HCT116 (cell line): ENCODE measurements around the gene NXN. TPM values are rescaled to one million over a fixed set of nuclear protein-coding genes. Genes with fewer than 3 reads are reported as not detected.

ENCODE experiments used
- ATAC-seq: fragments of 200-7000 bp; cut with Tn5 transposase; 2 replicates; pipeline ENCODE4 v1.9.1; 2020; ENCODE audit warnings: mild to moderate bottlenecking, moderate library complexity
- BruUV-seq: library from RNA; stranded (reverse); fragments of 400-500 nt; replicated peaks from 2 replicates; lab custom pipeline; 2021; lab: Mats Ljungman, UMichigan
- CTCF ChIA-PET: fragments of 300-600 bp; sonication (Branson Sonifier 250); formaldehyde crosslinking; loops from one replicate; lab custom pipeline; 2021; ENCODE audit warnings: antibody characterized with exemption; lab: Charles Lee
- POLR2A ChIA-PET: fragments of 300-600, 350-600 bp; sonication (Branson Sonifier 250); formaldehyde crosslinking; loops from one replicate; lab custom pipeline; 2021; ENCODE audit warnings: antibody characterized with exemption; lab: Charles Lee
- RAD21 ChIA-PET, 2 experiments: fragments of 300-600 bp; sonication (Branson Sonifier 250); formaldehyde crosslinking; loops; one replicate each; lab custom pipeline; 2023; ENCODE audit warnings: low total read pairs in 2 of 2; ENCODE audit not compliant: uncharacterized antibody in 2 of 2, unreplicated experiment in 2 of 2, low non-redundant PET in 1 of 2; lab: Charles Lee
- DNase-seq: peaks from one replicate; pipeline ENCODE4 v3.0.0-alpha.2; 2010; ENCODE audit warnings: low read depth, low spot score
- H2AFZ ChIP-seq: fragments of 200-600 bp; shearing (Covaris generic), sonication (generic); 2 replicates; pipeline ENCODE4 v1.6.1; 2017; ENCODE audit warnings: low read depth, mixed run types, mixed read lengths, antibody characterized with exemption, low read length; ENCODE audit not compliant: poor library complexity, severe bottlenecking
- H3K27ac ChIP-seq: 2 replicates; pipeline ENCODE4 v1.5.1; 2012; ENCODE audit warnings: low read depth, low read length
- H3K27me3 ChIP-seq: fragments of 200-600 bp; sonication (generic); 2 replicates; pipeline ENCODE4 v1.6.1; 2016; ENCODE audit warnings: mixed run types, low read length, mixed read lengths; ENCODE audit not compliant: insufficient read depth
- H3K36me3 ChIP-seq, 2 experiments: fragments of 200-500 bp in 1 of 2; fragments of 200-600 bp in 1 of 2; sonication (Bioruptor generic) in 1 of 2; sonication (generic) in 1 of 2; 2 replicates each; pipeline versions ENCODE4 v1.5.1 to v1.6.1; 2014 to 2016; ENCODE audit warnings: low read length in 2 of 2, inconsistent platforms in 1 of 2, mixed read lengths in 1 of 2, mixed run types in 1 of 2; ENCODE audit not compliant: insufficient read depth in 2 of 2, control insufficient read depth in 1 of 2
- H3K4me1 ChIP-seq, 2 experiments: fragments of 200-600 bp in 1 of 2; sonication (generic) in 1 of 2; 2 replicates each; pipeline versions ENCODE4 v1.5.1 to v1.6.1; 2012 to 2017; ENCODE audit warnings: low read length in 2 of 2, inconsistent platforms in 1 of 2, mild to moderate bottlenecking in 1 of 2, mixed read lengths in 1 of 2, mixed run types in 1 of 2, moderate library complexity in 1 of 2; ENCODE audit not compliant: insufficient read depth in 2 of 2, control insufficient read depth in 1 of 2
- H3K4me2 ChIP-seq: fragments of 200-600 bp; sonication (generic); 2 replicates; pipeline ENCODE4 v1.6.1; 2017; ENCODE audit warnings: mixed run types, low read length, mixed read lengths
- H3K4me3 ChIP-seq, 2 experiments: fragments of 200-600 bp in 1 of 2; sonication (generic) in 1 of 2; replicated peaks in 1 of 2; 2 replicates each; pipeline ENCODE4 v1.5.1; 2011 to 2016; ENCODE audit warnings: low read length in 2 of 2, control low read depth in 1 of 2, low read depth in 1 of 2, mild to moderate bottlenecking in 1 of 2, mixed read lengths in 1 of 2, mixed run types in 1 of 2
- H3K79me2 ChIP-seq: fragments of 200-600 bp; sonication (generic); 2 replicates; pipeline ENCODE4 v1.6.1; 2017; ENCODE audit warnings: mild to moderate bottlenecking, mixed run types, low read length, moderate library complexity, mixed read lengths; ENCODE audit not compliant: insufficient read depth
- H3K9ac ChIP-seq: fragments of 200-600 bp; sonication (generic); 2 replicates; pipeline ENCODE4 v1.6.1; 2016; ENCODE audit warnings: low read length, mixed read lengths
- H3K9me2 ChIP-seq: fragments of 200-600 bp; sonication (generic), shearing (Covaris generic); 2 replicates; pipeline ENCODE4 v1.6.1; 2017; ENCODE audit warnings: mixed run types, mild to moderate bottlenecking, moderate library complexity; ENCODE audit not compliant: insufficient read depth
- H3K9me3 ChIP-seq, 2 experiments: fragments of 200-500 bp in 1 of 2; fragments of 200-600 bp in 1 of 2; sonication (Bioruptor generic) in 1 of 2; sonication (generic) in 1 of 2; 2 replicates each; pipeline ENCODE4 v1.6.1; 2014 to 2017; ENCODE audit warnings: low read length in 2 of 2, mixed read lengths in 2 of 2, inconsistent platforms in 1 of 2, low read depth in 1 of 2, mild to moderate bottlenecking in 1 of 2, mixed run types in 1 of 2, moderate library complexity in 1 of 2; ENCODE audit not compliant: control insufficient read depth in 1 of 2, insufficient read depth in 1 of 2
- H4K20me1 ChIP-seq: fragments of 200-600 bp; sonication (generic), shearing (Covaris generic); 2 replicates; pipeline ENCODE4 v1.6.1; 2017; ENCODE audit warnings: mixed run types, mild to moderate bottlenecking, moderate library complexity; ENCODE audit not compliant: insufficient read depth
- ATF3 ChIP-seq: IDR thresholded peaks from 2 replicates; pipeline ENCODE4 v1.6.1; 2012
- CBX3 ChIP-seq: IDR thresholded peaks from 2 replicates; pipeline ENCODE4 v1.6.1; 2012; ENCODE audit warnings: low read depth
- CEBPB ChIP-seq: IDR thresholded peaks from 2 replicates; pipeline ENCODE4 v1.6.1; 2012; ENCODE audit warnings: low read depth
- CTCF ChIP-seq, 3 experiments: fragments of 200-600 bp in 1 of 3; sonication (generic) in 1 of 3; IDR thresholded peaks in 2 of 3; conservative IDR thresholded peaks in 1 of 3; 2 replicates each; pipeline ENCODE4 v1.5.1; 2012 to 2017; ENCODE audit warnings: low read depth in 2 of 3, low read length in 2 of 3, antibody characterized with exemption in 1 of 3, borderline replicate concordance in 1 of 3, control low read depth in 1 of 3, mild to moderate bottlenecking in 1 of 3, mixed read lengths in 1 of 3, mixed run types in 1 of 3, moderate library complexity in 1 of 3; ENCODE audit not compliant: insufficient read depth in 1 of 3
- EGR1 ChIP-seq: IDR thresholded peaks from 2 replicates; pipeline ENCODE4 v1.6.1; 2012; ENCODE audit warnings: low read depth
- ELF1 ChIP-seq: IDR thresholded peaks from 2 replicates; pipeline ENCODE4 v1.6.1; 2012; ENCODE audit warnings: low read depth, borderline replicate concordance
- EZH2 ChIP-seq: fragments of 200-600 bp; sonication (generic); IDR thresholded peaks from 2 replicates; pipeline ENCODE4 v1.6.1; 2017; ENCODE audit warnings: antibody characterized with exemption, mixed run types
- EZH2phosphoT487 ChIP-seq: fragments of 200-600 bp; IDR thresholded peaks from 2 replicates; pipeline ENCODE4 v1.6.1; 2018; ENCODE audit warnings: antibody characterized with exemption, borderline replicate concordance
- FOSL1 ChIP-seq: IDR thresholded peaks from 2 replicates; pipeline ENCODE4 v1.6.1; 2012; ENCODE audit warnings: low read depth
- JUND ChIP-seq: IDR thresholded peaks from 2 replicates; pipeline ENCODE4 v1.6.1; 2012
- MAX ChIP-seq: IDR thresholded peaks from 2 replicates; pipeline ENCODE4 v1.6.1; 2012
- POLR2A ChIP-seq: IDR thresholded peaks from 2 replicates; pipeline ENCODE4 v1.7.0; 2011; ENCODE audit warnings: borderline replicate concordance; ENCODE audit not compliant: insufficient read depth, insufficient read length; ENCODE audit errors: extremely low read depth
- RAD21 ChIP-seq: IDR thresholded peaks from 2 replicates; pipeline ENCODE4 v1.6.1; 2012; ENCODE audit warnings: low read depth, mild to moderate bottlenecking
- REST ChIP-seq: IDR thresholded peaks from 2 replicates; pipeline ENCODE4 v1.6.1; 2012; ENCODE audit warnings: low read depth
- SIN3A ChIP-seq: IDR thresholded peaks from 2 replicates; pipeline ENCODE4 v1.6.1; 2012; ENCODE audit warnings: low read depth
- SP1 ChIP-seq: IDR thresholded peaks from 2 replicates; pipeline ENCODE4 v1.6.1; 2012; ENCODE audit warnings: low read depth
- SRF ChIP-seq: IDR thresholded peaks from 2 replicates; pipeline ENCODE4 v1.6.1; 2012; ENCODE audit warnings: low read depth
- TCF7L2 ChIP-seq: IDR thresholded peaks from 2 replicates; pipeline ENCODE4 v1.7.0; 2011; ENCODE audit warnings: borderline replicate concordance, inconsistent platforms; ENCODE audit not compliant: insufficient read depth, insufficient read length; ENCODE audit errors: extremely low read depth
- YY1 ChIP-seq: IDR thresholded peaks from 2 replicates; pipeline ENCODE4 v1.6.1; 2011; ENCODE audit warnings: low read length, low read depth, moderate library complexity, mild to moderate bottlenecking; ENCODE audit not compliant: insufficient replicate concordance; ENCODE audit errors: extremely low read depth
- ZFX ChIP-seq: fragments of 450-650 bp; IDR thresholded peaks from 2 replicates; pipeline ENCODE4 v1.6.1; 2017
- ZNF274 ChIP-seq: fragments of 200-500 bp; sonication (Bioruptor generic); IDR thresholded peaks from 2 replicates; pipeline ENCODE4 v1.6.1; 2014; ENCODE audit warnings: mild to moderate bottlenecking, low read depth, low read length, inconsistent platforms
- intact Hi-C: fragments of 100-400 bp; cut with micrococcal nuclease; formaldehyde crosslinking; loops from 2 replicates; pipeline ENCODE4 v1.10.0; 2022
- total RNA-seq: library from RNA; stranded (reverse); gene quantifications from one replicate; pipeline ENCODE4 v1.2.1, GENCODE V29; 2021; ENCODE audit not compliant: unreplicated experiment

The NXN gene
- total RNA-seq, 1 experiment from 2014 or later = 83.7 TPM

- Histone ChIP-seq H3K9ac (peak overlapping the region; percentile 39), H3K27me3 (no peaks in the 10 kb centered on the region), H3K4me2 (peak overlapping the region; percentile 72), H4K20me1 (no peaks in the 10 kb centered on the region; the same call in 1 of the 2 replicates), H2AFZ (no peak overlapping the region), H3K9me3 (no peaks in the 10 kb centered on the region), H3K9me2 (no peaks in the 10 kb centered on the region), H3K4me3 (peak overlapping the region in 1 of 2 experiments; percentile 36; a peak in 2 of 4 replicates), H3K27ac (peak overlapping the region; percentile 5; the same call in 1 of the 2 replicates), H3K79me2 (peaks cover 70% of the 10 kb centered on the region), H3K4me1 (peaks cover 29 to 46% of the 10 kb centered on the region in 2 experiments), H3K36me3 (peaks cover 2 to 7% of the 10 kb centered on the region in 2 experiments; a peak in 2 of 4 replicates)
- ChIA-PET CTCF (no interaction called here), POLR2A (interaction anchor here (1.5 kb wide), 1 partner anchor 12 kb away, joined by 3 read pairs; no protein-coding TSS in a partner anchor), RAD21 (no interaction called here)
- ATAC-seq (peak; percentile 92), DNase-seq (no peak)
- no TSS peak for BruUV-seq
- intact Hi-C loops = no loop called here
- TF ChIP-seq ZFX = no peak
- TF ChIP-seq CBX3 = peak; percentile 60; the same call in 1 of the 2 replicates
- no peak for TF ChIP-seq EZH2
- peak; percentile 24; the same call in 1 of the 2 replicates for TF ChIP-seq FOSL1
- no peak for TF ChIP-seq EGR1
- no peak for TF ChIP-seq ATF3
- TF ChIP-seq RAD21 = no peak
- no peak for TF ChIP-seq CEBPB
- no peak for TF ChIP-seq POLR2A
- TF ChIP-seq CTCF (IDR thresholded peaks at IDR 0.05 in 2 of 3, conservative IDR thresholded peaks at IDR 0.05 in 1 of 3; ENCODE audit: borderline replicate concordance in 1 of 3, insufficient read depth in 1 of 3, low read depth in 2 of 3, low read length in 2 of 3) = no peak
- no peak for TF ChIP-seq ZNF274
- TF ChIP-seq MAX = no peak
- TF ChIP-seq TCF7L2 = no peak
- 0 out of 2 replicates have a peak, but pooled peaks have one; percentile 33 for TF ChIP-seq JUND
- TF ChIP-seq SRF = no peak
- no peak for TF ChIP-seq REST
- peak; percentile 34 for TF ChIP-seq SP1
- no peak for TF ChIP-seq EZH2phosphoT487
- no peak for TF ChIP-seq ELF1
- TF ChIP-seq SIN3A = no peak
- TF ChIP-seq YY1 = no peak
Measured at GRCh38 chr17:921161-921560, 58.4 kb downstream of the NXN start.
